HCT116 (cell line): Measurements from ENCODE around the gene PRRX2. TPM values are rescaled to one million over a fixed set of nuclear protein-coding genes. Genes with fewer than 3 reads are reported as not detected.

Experiments used
- ATAC-seq: fragments of 200-7000 bp; cut with Tn5 transposase; 2 replicates; pipeline ENCODE4 v1.9.1; 2020; ENCODE audit warnings: mild to moderate bottlenecking, moderate library complexity
- BruUV-seq: library from RNA; stranded (reverse); fragments of 400-500 nt; replicated peaks from 2 replicates; lab custom pipeline; 2021; lab: Mats Ljungman, UMichigan
- CTCF ChIA-PET: fragments of 300-600 bp; sonication (Branson Sonifier 250); formaldehyde crosslinking; loops from one replicate; lab custom pipeline; 2021; ENCODE audit warnings: antibody characterized with exemption; lab: Charles Lee
- POLR2A ChIA-PET: fragments of 300-600, 350-600 bp; sonication (Branson Sonifier 250); formaldehyde crosslinking; loops from one replicate; lab custom pipeline; 2021; ENCODE audit warnings: antibody characterized with exemption; lab: Charles Lee
- RAD21 ChIA-PET, 2 experiments: fragments of 300-600 bp; sonication (Branson Sonifier 250); formaldehyde crosslinking; loops; one replicate each; lab custom pipeline; 2023; ENCODE audit warnings: low total read pairs in 2 of 2; ENCODE audit not compliant: uncharacterized antibody in 2 of 2, unreplicated experiment in 2 of 2, low non-redundant PET in 1 of 2; lab: Charles Lee
- DNase-seq: peaks from one replicate; pipeline ENCODE4 v3.0.0-alpha.2; 2010; ENCODE audit warnings: low read depth, low spot score
- H2AFZ ChIP-seq: fragments of 200-600 bp; shearing (Covaris generic), sonication (generic); 2 replicates; pipeline ENCODE4 v1.6.1; 2017; ENCODE audit warnings: low read depth, mixed run types, mixed read lengths, antibody characterized with exemption, low read length; ENCODE audit not compliant: poor library complexity, severe bottlenecking
- H3K27ac ChIP-seq: 2 replicates; pipeline ENCODE4 v1.5.1; 2012; ENCODE audit warnings: low read depth, low read length
- H3K27me3 ChIP-seq: fragments of 200-600 bp; sonication (generic); 2 replicates; pipeline ENCODE4 v1.6.1; 2016; ENCODE audit warnings: mixed run types, low read length, mixed read lengths; ENCODE audit not compliant: insufficient read depth
- H3K36me3 ChIP-seq, 2 experiments: fragments of 200-500 bp in 1 of 2; fragments of 200-600 bp in 1 of 2; sonication (Bioruptor generic) in 1 of 2; sonication (generic) in 1 of 2; 2 replicates each; pipeline versions ENCODE4 v1.5.1 to v1.6.1; 2014 to 2016; ENCODE audit warnings: low read length in 2 of 2, inconsistent platforms in 1 of 2, mixed read lengths in 1 of 2, mixed run types in 1 of 2; ENCODE audit not compliant: insufficient read depth in 2 of 2, control insufficient read depth in 1 of 2
- H3K4me1 ChIP-seq, 2 experiments: fragments of 200-600 bp in 1 of 2; sonication (generic) in 1 of 2; 2 replicates each; pipeline versions ENCODE4 v1.5.1 to v1.6.1; 2012 to 2017; ENCODE audit warnings: low read length in 2 of 2, inconsistent platforms in 1 of 2, mild to moderate bottlenecking in 1 of 2, mixed read lengths in 1 of 2, mixed run types in 1 of 2, moderate library complexity in 1 of 2; ENCODE audit not compliant: insufficient read depth in 2 of 2, control insufficient read depth in 1 of 2
- H3K4me2 ChIP-seq: fragments of 200-600 bp; sonication (generic); 2 replicates; pipeline ENCODE4 v1.6.1; 2017; ENCODE audit warnings: mixed run types, low read length, mixed read lengths
- H3K4me3 ChIP-seq, 2 experiments: fragments of 200-600 bp in 1 of 2; sonication (generic) in 1 of 2; replicated peaks in 1 of 2; 2 replicates each; pipeline ENCODE4 v1.5.1; 2011 to 2016; ENCODE audit warnings: low read length in 2 of 2, control low read depth in 1 of 2, low read depth in 1 of 2, mild to moderate bottlenecking in 1 of 2, mixed read lengths in 1 of 2, mixed run types in 1 of 2
- H3K79me2 ChIP-seq: fragments of 200-600 bp; sonication (generic); 2 replicates; pipeline ENCODE4 v1.6.1; 2017; ENCODE audit warnings: mild to moderate bottlenecking, mixed run types, low read length, moderate library complexity, mixed read lengths; ENCODE audit not compliant: insufficient read depth
- H3K9ac ChIP-seq: fragments of 200-600 bp; sonication (generic); 2 replicates; pipeline ENCODE4 v1.6.1; 2016; ENCODE audit warnings: low read length, mixed read lengths
- H3K9me2 ChIP-seq: fragments of 200-600 bp; sonication (generic), shearing (Covaris generic); 2 replicates; pipeline ENCODE4 v1.6.1; 2017; ENCODE audit warnings: mixed run types, mild to moderate bottlenecking, moderate library complexity; ENCODE audit not compliant: insufficient read depth
- H3K9me3 ChIP-seq, 2 experiments: fragments of 200-500 bp in 1 of 2; fragments of 200-600 bp in 1 of 2; sonication (Bioruptor generic) in 1 of 2; sonication (generic) in 1 of 2; 2 replicates each; pipeline ENCODE4 v1.6.1; 2014 to 2017; ENCODE audit warnings: low read length in 2 of 2, mixed read lengths in 2 of 2, inconsistent platforms in 1 of 2, low read depth in 1 of 2, mild to moderate bottlenecking in 1 of 2, mixed run types in 1 of 2, moderate library complexity in 1 of 2; ENCODE audit not compliant: control insufficient read depth in 1 of 2, insufficient read depth in 1 of 2
- H4K20me1 ChIP-seq: fragments of 200-600 bp; sonication (generic), shearing (Covaris generic); 2 replicates; pipeline ENCODE4 v1.6.1; 2017; ENCODE audit warnings: mixed run types, mild to moderate bottlenecking, moderate library complexity; ENCODE audit not compliant: insufficient read depth
- CBX3 ChIP-seq: IDR thresholded peaks from 2 replicates; pipeline ENCODE4 v1.6.1; 2012; ENCODE audit warnings: low read depth
- CEBPB ChIP-seq: IDR thresholded peaks from 2 replicates; pipeline ENCODE4 v1.6.1; 2012; ENCODE audit warnings: low read depth
- EZH2phosphoT487 ChIP-seq: fragments of 200-600 bp; IDR thresholded peaks from 2 replicates; pipeline ENCODE4 v1.6.1; 2018; ENCODE audit warnings: antibody characterized with exemption, borderline replicate concordance
- JUND ChIP-seq: IDR thresholded peaks from 2 replicates; pipeline ENCODE4 v1.6.1; 2012
- MAX ChIP-seq: IDR thresholded peaks from 2 replicates; pipeline ENCODE4 v1.6.1; 2012
- POLR2A ChIP-seq: IDR thresholded peaks from 2 replicates; pipeline ENCODE4 v1.7.0; 2011; ENCODE audit warnings: borderline replicate concordance; ENCODE audit not compliant: insufficient read depth, insufficient read length; ENCODE audit errors: extremely low read depth
- SIN3A ChIP-seq: IDR thresholded peaks from 2 replicates; pipeline ENCODE4 v1.6.1; 2012; ENCODE audit warnings: low read depth
- SP1 ChIP-seq: IDR thresholded peaks from 2 replicates; pipeline ENCODE4 v1.6.1; 2012; ENCODE audit warnings: low read depth
- SRF ChIP-seq: IDR thresholded peaks from 2 replicates; pipeline ENCODE4 v1.6.1; 2012; ENCODE audit warnings: low read depth
- YY1 ChIP-seq: IDR thresholded peaks from 2 replicates; pipeline ENCODE4 v1.6.1; 2011; ENCODE audit warnings: low read length, low read depth, moderate library complexity, mild to moderate bottlenecking; ENCODE audit not compliant: insufficient replicate concordance; ENCODE audit errors: extremely low read depth
- ZFX ChIP-seq: fragments of 450-650 bp; IDR thresholded peaks from 2 replicates; pipeline ENCODE4 v1.6.1; 2017
- ZNF274 ChIP-seq: fragments of 200-500 bp; sonication (Bioruptor generic); IDR thresholded peaks from 2 replicates; pipeline ENCODE4 v1.6.1; 2014; ENCODE audit warnings: mild to moderate bottlenecking, low read depth, low read length, inconsistent platforms
- intact Hi-C: fragments of 100-400 bp; cut with micrococcal nuclease; formaldehyde crosslinking; loops from 2 replicates; pipeline ENCODE4 v1.10.0; 2022
- total RNA-seq: library from RNA; stranded (reverse); gene quantifications from one replicate; pipeline ENCODE4 v1.2.1, GENCODE V29; 2021; ENCODE audit not compliant: unreplicated experiment
- TF ChIP-seq, protein P1 (sequence below): IDR thresholded peaks from 2 replicates; pipeline ENCODE4 v1.6.1; 2012
- TF ChIP-seq, protein P2 (sequence below): IDR thresholded peaks from 2 replicates; pipeline ENCODE4 v1.6.1; 2012; ENCODE audit warnings: low read depth

PRRX2 gene
- total RNA-seq, 1 experiment from 2014 or later: 25.5 TPM

DNA sequence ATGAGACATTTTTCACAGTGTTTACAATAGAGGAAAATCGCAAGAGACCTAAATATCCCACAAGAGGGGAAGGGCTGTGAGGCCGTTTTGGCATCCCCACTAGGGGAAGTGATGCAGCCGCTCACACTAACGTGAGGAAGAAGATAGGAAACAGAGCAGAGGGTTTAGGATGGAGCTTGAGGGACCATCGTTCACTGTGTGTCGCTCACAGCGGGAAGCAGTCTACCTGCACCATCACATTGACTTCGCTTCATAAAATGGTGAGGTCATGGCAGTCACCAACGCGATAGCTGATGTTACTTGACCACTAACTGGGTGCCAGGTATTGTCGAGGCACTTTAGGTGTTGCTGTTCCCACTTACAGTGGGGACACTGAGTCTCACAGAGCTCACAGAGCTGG is 35.6 kb downstream of the PRRX2 start:
- H4K20me1 ChIP-seq: no peaks in the 10 kb centered on the region
- CTCF ChIA-PET: no interaction called here
- no peak for DNase-seq
- no peaks in the 10 kb centered on the region for H3K9me3 ChIP-seq
- no peak overlapping the region for H3K4me2 ChIP-seq
- H3K27me3 ChIP-seq: no peaks in the 10 kb centered on the region
- intact Hi-C loops: no loop called here
- no peak overlapping the region for H2AFZ ChIP-seq
- H3K9me2 ChIP-seq: no peaks in the 10 kb centered on the region
- no peak overlapping the region for H3K9ac ChIP-seq
- RAD21 ChIA-PET: no interaction called here
- ATAC-seq: no peak
- 0 out of 2 replicates have a peak, but pooled peaks cover 3% of the 10 kb centered on the region for H3K79me2 ChIP-seq
- no peak overlapping the region for H3K4me3 ChIP-seq
- no peak overlapping the region for H3K27ac ChIP-seq
- POLR2A ChIA-PET: no interaction called here
- no TSS peak for BruUV-seq
- H3K36me3 ChIP-seq: no peaks in the 10 kb centered on the region
- H3K4me1 ChIP-seq: peaks cover 13 to 19% of the 10 kb centered on the region in 2 experiments; a peak in 3 of 4 replicates
- no peak for TF ChIP-seq ZFX
- TF ChIP-seq ZNF274: no peak
- TF ChIP-seq MAX: no peak
- TF ChIP-seq, protein P1, sequence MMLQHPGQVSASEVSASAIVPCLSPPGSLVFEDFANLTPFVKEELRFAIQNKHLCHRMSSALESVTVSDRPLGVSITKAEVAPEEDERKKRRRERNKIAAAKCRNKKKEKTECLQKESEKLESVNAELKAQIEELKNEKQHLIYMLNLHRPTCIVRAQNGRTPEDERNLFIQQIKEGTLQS: no peak
- no peak for TF ChIP-seq SP1
- TF ChIP-seq, protein P2, sequence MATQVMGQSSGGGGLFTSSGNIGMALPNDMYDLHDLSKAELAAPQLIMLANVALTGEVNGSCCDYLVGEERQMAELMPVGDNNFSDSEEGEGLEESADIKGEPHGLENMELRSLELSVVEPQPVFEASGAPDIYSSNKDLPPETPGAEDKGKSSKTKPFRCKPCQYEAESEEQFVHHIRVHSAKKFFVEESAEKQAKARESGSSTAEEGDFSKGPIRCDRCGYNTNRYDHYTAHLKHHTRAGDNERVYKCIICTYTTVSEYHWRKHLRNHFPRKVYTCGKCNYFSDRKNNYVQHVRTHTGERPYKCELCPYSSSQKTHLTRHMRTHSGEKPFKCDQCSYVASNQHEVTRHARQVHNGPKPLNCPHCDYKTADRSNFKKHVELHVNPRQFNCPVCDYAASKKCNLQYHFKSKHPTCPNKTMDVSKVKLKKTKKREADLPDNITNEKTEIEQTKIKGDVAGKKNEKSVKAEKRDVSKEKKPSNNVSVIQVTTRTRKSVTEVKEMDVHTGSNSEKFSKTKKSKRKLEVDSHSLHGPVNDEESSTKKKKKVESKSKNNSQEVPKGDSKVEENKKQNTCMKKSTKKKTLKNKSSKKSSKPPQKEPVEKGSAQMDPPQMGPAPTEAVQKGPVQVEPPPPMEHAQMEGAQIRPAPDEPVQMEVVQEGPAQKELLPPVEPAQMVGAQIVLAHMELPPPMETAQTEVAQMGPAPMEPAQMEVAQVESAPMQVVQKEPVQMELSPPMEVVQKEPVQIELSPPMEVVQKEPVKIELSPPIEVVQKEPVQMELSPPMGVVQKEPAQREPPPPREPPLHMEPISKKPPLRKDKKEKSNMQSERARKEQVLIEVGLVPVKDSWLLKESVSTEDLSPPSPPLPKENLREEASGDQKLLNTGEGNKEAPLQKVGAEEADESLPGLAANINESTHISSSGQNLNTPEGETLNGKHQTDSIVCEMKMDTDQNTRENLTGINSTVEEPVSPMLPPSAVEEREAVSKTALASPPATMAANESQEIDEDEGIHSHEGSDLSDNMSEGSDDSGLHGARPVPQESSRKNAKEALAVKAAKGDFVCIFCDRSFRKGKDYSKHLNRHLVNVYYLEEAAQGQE: no peak
- no peak for TF ChIP-seq JUND
- TF ChIP-seq CBX3: no peak
- TF ChIP-seq POLR2A: no peak
- TF ChIP-seq EZH2phosphoT487: no peak
- TF ChIP-seq CEBPB: no peak
- TF ChIP-seq SRF: no peak
- TF ChIP-seq YY1: no peak
- no peak for TF ChIP-seq SIN3A
- TF ChIP-seq, all 23 proteins: peak for 0
